Measurements from ENCODE around the gene FAM162B.
"Not testable (repeated sequence)": the region's sequence is repeated elsewhere in the genome, so short reads cannot be mapped to it uniquely, and the experiment has no call there.

FAM162B gene

DNA sequence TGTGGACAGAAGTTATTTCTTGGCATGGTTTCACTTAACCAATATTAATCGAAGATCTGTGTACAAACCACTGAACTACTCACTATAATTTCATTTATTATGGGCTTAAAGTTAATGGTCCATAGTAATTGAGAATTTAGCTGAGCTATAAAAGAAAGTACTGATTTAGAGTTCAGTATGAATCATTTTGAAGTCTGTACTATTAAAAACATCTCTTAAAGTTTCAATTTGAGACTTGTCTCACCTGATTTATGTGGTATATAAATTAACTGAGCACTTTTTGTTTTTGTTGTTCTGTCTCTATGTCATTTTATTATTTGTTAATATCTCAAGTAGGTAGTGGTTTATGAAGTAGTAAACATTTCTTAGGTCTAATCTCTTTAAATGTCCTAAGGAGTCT is 59.6 kb downstream of the FAM162B start:
- Histone ChIP-seq H3K9me3 (ENCODE audit: insufficient read depth, low read length) (no peaks in the 10 kb centered on the region), H3F3A (ENCODE audit: insufficient read depth) (0 out of 2 replicates have a peak, but pooled peaks cover 3% of the 10 kb centered on the region), H3K4me2 (ENCODE audit: low read depth, low read length, poor library complexity, severe bottlenecking) (no peak overlapping the region), H3K27ac (ENCODE audit: low read depth, low read length) (no peak overlapping the region), H3K4me3 (ENCODE audit: insufficient read depth, low read length, poor library complexity, severe bottlenecking) (no peak overlapping the region), H3K36me3 (ENCODE audit: low read length) (peaks cover 29% of the 10 kb centered on the region), H4K20me1 (ENCODE audit: low read depth, low read length) (no peaks in the 10 kb centered on the region), H3K27me3 (ENCODE audit: low read length) (no peaks in the 10 kb centered on the region), H3K9ac (ENCODE audit: low read length) (no peak overlapping the region), H3K9me2 (replicated peaks; ENCODE audit: insufficient read depth, low read length) (no peaks in the 10 kb centered on the region), H3K79me2 (ENCODE audit: insufficient read depth, low read length) (no peaks in the 10 kb centered on the region), H2AFZ (ENCODE audit: low read depth, low read length, severe bottlenecking) (no peak overlapping the region)
- TF ChIP-seq EZH2phosphoT487 (conservative IDR thresholded peaks at IDR 0.05; ENCODE audit: low read length): no peak
- TF ChIP-seq, protein P1, sequence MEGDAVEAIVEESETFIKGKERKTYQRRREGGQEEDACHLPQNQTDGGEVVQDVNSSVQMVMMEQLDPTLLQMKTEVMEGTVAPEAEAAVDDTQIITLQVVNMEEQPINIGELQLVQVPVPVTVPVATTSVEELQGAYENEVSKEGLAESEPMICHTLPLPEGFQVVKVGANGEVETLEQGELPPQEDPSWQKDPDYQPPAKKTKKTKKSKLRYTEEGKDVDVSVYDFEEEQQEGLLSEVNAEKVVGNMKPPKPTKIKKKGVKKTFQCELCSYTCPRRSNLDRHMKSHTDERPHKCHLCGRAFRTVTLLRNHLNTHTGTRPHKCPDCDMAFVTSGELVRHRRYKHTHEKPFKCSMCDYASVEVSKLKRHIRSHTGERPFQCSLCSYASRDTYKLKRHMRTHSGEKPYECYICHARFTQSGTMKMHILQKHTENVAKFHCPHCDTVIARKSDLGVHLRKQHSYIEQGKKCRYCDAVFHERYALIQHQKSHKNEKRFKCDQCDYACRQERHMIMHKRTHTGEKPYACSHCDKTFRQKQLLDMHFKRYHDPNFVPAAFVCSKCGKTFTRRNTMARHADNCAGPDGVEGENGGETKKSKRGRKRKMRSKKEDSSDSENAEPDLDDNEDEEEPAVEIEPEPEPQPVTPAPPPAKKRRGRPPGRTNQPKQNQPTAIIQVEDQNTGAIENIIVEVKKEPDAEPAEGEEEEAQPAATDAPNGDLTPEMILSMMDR (IDR thresholded peaks at IDR 0.05; ENCODE audit: insufficient read depth, low read length, poor library complexity, severe bottlenecking): no peak

DNA sequence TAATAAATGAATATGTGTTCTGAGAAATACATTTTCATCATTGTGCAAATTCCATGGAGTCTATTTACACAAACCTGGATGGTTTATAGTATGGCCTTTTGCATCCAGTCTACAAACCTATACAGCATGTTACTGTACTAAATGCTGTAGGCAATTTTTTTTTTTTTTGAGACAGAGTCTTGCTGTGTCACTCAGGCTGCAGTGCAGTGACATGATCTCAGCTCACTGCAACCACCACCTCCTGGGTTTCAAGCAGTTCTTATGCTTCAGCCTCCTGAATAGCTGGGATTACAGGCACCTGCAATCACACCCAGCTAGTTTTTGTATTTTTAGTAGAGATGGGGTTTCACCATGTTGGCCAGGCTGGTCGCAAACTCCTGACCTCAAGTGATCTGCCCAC is 61.6 kb downstream of the FAM162B start:
- H3K9me3 ChIP-seq (ENCODE audit: insufficient read depth, low read length); H3K4me2 ChIP-seq (ENCODE audit: low read depth, low read length, poor library complexity, severe bottlenecking); H3F3A ChIP-seq (ENCODE audit: insufficient read depth); H3K27ac ChIP-seq (ENCODE audit: low read depth, low read length); H4K20me1 ChIP-seq (ENCODE audit: low read depth, low read length); H3K9me2 ChIP-seq (replicated peaks; ENCODE audit: insufficient read depth, low read length); H2AFZ ChIP-seq (ENCODE audit: low read depth, low read length, severe bottlenecking); H3K4me3 ChIP-seq (ENCODE audit: insufficient read depth, low read length, poor library complexity, severe bottlenecking); H3K79me2 ChIP-seq (ENCODE audit: insufficient read depth, low read length); H3K9ac ChIP-seq (ENCODE audit: low read length); H3K27me3 ChIP-seq (ENCODE audit: low read length): not testable (repeated sequence)
- H3K36me3 ChIP-seq (ENCODE audit: low read length): peaks cover 39% of the 10 kb centered on the region
